Stimulated activated CD8-positive, alpha-beta memory T cell treated with anti-CD3 and anti-CD28 coated beads, Interleukin-15, amount 100 ng/mL, for 24 hours (primary cell): ENCODE data around the gene RIN2.

Experiments
- DNase-seq: peaks from one replicate; pipeline ENCODE4 v3.0.0-alpha.2; 2020; ENCODE audit warnings: low read depth

RIN2 gene, protein sequence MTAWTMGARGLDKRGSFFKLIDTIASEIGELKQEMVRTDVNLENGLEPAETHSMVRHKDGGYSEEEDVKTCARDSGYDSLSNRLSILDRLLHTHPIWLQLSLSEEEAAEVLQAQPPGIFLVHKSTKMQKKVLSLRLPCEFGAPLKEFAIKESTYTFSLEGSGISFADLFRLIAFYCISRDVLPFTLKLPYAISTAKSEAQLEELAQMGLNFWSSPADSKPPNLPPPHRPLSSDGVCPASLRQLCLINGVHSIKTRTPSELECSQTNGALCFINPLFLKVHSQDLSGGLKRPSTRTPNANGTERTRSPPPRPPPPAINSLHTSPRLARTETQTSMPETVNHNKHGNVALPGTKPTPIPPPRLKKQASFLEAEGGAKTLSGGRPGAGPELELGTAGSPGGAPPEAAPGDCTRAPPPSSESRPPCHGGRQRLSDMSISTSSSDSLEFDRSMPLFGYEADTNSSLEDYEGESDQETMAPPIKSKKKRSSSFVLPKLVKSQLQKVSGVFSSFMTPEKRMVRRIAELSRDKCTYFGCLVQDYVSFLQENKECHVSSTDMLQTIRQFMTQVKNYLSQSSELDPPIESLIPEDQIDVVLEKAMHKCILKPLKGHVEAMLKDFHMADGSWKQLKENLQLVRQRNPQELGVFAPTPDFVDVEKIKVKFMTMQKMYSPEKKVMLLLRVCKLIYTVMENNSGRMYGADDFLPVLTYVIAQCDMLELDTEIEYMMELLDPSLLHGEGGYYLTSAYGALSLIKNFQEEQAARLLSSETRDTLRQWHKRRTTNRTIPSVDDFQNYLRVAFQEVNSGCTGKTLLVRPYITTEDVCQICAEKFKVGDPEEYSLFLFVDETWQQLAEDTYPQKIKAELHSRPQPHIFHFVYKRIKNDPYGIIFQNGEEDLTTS

DNA sequence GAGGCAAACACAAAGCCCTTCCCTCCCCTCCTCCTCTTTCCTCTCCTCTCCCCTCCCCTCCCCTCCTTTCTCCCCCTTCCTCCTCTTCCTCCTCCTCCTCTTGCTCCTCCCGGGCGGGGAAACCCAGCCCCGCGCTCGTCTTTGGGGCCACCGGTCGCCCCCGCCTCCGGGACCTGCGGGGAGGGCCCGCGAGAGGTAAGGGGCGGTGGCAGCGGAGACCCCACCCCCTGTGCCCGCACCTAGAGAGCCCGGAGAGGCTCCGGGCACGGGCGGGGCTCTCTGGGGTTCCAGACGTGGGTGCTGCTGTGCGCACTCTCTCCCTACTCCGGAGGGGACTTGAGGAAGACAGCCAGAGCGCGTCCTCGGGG, at the start of gene RIN2:
Gene RIN2 (plus strand): TSS at position 126 of the 368 bp plus-strand sequence. CDS start 131,344 bp downstream, outside the sequence.
- no peak for DNase-seq

DNA sequence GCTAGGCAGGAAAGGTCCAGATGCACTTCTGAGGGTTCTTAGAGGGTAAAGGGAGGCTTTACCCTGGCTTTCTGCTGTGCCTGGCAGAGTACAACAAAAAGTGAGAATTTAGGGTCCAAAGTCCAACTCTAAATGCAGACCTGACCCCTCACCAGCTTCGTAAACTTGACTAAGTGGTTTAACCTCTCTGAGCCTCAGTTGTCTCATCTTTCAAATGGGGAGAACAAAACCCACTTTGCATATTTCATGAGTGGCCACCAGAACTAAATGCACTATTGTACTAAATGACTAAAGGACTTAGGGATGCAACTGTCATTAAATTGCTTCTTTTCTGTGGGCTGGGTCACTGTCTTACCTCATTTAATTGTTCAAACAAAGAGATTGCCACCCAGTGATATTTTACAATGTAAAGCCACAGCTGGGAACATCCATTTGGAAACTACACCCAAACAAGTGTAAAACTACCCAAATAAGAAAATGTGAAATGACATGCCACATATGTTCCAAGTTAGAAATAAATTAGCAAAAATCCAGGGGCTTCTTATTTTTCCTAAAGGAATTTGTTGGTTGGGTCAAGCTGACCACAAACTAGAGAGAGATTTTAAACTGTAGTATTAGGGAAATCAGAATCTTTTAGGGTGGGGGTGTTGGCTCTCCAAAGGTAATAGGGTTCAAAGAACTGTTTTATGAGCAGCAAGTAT, 48.3 kb upstream of the RIN2 start:
- no peak for DNase-seq

DNA sequence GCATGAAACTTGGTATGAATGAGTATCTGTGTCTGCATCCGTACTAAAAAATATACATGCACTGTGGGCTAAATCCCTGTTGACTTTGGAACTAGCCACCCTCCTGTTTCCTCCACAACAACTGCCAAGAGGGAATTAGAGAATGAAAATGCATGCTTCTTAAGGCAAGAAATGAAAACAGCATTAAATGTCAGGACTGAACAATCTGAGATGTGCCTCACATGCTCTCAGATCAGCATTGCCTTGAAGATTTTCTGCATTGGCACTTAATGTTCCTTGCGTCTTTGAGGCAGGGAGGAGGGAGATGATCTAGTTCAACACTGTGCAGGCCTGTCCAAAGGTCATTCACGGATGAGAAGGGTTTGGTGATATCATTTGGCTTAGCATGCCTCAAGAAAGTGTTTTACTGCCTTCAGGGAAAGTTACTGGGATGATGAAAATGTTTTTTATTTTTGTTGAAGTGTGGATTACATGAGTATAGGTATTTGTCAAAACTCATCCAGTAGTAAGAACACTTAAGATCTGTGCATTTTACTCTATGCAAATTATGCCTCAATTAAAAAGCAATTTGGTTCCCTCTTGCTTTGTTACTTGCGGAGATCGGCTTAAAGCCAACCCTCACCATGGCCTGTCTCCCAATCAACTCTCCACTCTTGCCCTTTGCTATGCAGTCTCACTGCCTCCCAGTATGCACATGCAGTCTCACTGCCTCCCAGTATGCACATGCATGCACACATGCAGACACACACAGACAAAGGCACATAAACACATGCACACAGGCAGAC, 47.5 kb upstream of the RIN2 start:
- DNase-seq, result no peak

DNA sequence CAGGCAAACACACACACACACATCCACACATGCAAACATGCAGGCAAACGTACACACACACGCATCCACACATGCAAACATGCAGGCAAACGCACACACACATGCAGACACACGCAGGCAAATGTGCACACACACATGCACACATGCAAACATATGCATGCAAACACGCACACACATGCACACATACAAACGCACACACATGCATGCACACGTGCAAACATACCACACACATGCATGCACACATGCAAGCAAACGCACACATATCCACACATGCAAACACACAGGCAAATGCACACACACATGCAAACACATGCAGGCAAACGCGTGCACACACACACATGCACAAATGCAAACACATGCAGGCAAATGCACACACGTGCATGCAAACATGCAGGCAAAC, 46.9 kb upstream of the RIN2 start:
- no peak for DNase-seq

DNA sequence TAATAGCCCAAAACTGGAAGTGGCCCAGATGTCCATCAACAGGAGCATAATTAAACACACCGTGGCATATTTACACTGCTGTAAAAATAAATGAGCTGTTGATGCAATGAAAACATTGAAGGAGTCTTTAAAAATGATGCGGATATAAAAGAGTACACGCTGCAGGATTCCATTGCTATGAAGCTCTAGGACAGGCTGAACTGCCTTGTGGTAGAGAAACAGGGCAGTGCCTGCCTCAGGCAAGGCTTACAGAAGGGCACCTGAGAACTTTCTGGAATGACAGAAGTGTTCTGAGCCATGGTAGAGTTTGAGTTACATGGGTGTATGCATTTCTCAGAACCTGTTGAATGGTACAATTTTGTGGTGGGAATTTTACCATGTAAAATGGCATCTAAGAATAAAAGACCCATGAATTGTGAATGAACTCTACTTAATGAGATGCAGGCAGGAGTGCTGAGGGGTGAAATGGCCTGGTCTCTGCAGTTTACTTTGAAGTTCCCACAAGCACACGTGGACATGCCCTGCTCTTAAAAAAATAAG, 45.3 kb upstream of the RIN2 start:
- no peak for DNase-seq

DNA sequence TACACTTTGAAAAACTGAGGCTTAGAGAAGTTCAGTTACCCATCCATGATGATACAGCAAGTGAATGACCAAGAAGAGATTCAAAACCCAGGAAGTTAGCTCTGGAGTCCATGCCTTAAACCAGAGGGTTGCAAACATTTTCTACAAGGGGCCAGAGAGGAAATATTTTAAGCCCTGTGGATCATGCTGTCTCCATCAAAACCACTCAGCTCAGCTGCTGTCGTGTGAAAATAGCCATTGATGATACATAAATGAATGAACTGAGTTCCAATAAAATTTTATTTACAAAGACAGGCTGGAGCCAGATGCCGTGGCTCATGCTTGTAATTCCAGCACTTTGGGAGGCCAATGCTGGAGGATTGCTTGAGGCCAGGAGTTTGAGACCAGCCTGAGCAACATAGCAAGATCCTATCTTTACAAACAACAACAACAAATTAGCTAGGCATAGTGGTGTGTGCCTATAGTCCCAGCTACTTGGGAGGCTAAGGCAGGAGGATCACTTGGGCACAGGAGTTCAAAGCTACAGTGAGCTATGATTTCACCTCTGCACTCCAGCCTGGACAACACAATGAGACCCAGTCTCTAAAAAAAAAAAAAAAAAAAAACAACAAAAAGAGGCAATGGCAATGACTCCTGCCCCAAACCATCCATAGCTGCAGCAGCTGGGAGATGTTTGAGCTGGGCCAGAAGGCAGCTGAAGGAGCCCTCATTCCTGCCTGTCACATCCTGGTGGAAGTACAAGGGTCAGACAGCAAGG, 44.1 kb upstream of the RIN2 start:
- no peak for DNase-seq

DNA sequence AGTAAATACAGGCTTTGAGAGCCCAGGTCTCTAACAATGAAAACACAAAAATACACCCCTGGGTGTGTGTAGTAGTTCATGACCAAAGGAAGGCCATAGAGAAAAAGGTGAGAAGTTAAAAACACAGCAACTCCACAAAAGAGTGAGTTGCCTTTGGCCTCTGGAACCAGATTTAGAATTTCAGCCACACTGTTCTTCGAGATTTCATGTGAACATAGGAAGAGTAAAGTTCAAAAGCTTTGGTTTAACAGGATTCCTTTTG, 43.5 kb upstream of the RIN2 start:
- no peak for DNase-seq

DNA sequence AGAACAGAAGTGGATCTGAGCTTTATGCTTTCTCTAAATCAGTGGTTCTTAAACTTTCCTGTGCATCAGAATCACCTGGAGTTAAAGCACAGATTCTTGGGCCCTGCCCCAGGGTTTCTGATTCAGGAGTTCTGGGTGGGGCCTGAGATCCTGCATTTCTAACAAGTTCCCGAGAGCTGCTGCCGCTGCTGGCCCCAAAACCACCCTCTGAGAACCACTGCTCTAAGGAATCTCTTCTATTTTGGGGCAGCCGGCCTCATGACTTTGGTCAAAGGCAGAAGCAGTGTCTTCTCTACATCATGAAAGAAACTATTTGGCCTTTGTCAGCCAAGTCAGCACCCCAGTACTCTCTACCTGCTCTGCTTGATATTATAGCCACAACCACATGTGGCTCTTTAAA, 42.1 kb upstream of the RIN2 start:
- DNase-seq, result no peak

DNA sequence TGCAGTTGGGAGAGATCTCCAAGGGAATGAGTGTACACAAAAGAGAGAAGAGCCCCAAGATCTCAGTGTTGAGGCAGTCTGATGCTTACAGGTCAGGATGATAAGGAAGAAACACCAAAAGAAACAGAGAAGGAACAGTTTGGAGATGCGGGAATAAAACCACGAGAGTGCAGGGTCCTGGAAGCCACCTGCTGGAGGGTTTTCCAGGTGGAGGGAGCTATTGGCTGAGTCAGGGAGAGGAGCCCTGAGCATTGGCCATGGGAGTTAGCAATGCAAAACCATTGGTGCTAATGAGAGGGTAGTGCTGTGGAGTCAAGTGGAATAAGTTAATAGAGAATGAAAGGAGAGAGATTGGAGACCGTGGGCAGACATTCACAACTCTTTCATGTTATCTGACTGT, 39.2 kb upstream of the RIN2 start:
- no peak for DNase-seq

DNA sequence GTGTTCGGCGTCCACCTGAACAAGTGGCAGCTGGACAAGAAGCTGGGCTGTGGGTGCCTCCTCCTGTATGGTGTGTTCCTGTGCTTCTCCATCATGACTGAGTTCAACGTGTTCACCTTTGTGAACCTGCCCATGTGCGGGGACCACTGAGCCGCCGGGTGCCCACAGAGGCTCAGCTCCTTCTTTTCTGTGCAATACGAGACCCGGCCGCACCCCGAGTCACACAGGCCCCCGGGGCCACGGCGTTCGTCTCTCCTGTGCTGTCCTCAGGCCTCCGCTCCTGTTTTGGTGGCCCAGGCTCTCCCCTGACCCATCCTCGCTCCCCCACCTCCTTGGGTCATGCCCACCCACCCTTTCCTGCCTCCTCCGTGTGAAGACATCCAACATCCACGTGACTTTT, 37.1 kb upstream of the RIN2 start:
- DNase-seq, result no peak

DNA sequence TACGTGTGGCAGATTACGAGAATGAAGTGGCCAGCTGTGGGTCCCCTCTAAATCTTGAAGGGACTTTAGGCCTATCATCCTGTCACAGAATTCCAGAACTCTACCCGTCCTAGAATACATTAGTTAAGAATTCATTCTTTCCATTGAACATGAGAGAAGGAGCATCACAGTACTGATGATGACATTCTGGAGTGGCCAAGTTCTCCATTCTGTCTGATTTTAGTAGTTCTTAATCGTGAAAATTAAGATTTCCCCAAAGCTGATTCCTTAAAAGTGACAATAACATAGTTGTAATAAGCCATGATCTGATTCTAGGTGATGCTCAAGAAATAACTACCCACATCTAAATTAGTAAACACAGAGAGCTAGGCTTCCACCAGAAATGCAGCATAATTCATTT, 35.0 kb upstream of the RIN2 start:
- no peak for DNase-seq

DNA sequence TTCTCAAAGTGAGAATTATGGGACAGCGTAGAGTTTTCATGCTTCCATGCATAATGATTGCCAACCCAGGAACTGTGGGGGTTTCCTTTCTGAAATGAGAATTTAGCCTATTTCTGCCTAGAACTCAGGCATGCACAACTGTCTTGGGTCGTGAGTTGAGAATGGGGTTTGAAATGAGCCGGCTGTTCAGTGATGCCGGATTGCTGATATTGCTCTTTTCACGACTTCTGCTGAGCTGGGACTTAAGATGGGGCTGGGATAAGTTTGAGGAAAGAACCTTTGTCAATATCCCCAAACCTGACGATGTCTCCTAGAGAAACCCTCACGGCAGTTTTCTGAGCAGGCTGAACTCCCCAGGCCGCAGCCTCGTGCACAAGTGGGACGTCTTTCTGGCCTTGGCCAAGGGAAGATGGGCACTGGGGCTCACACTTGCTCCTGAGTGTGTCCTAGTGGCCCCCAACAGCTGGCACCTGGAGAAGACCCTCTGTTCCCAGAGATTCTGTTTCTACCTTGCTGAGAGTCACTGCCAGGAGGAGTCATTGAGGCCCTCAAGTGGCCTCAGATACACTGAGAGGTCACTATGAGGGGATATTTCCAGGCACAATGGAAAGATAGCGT, 34.1 kb upstream of the RIN2 start:
- no peak for DNase-seq

DNA sequence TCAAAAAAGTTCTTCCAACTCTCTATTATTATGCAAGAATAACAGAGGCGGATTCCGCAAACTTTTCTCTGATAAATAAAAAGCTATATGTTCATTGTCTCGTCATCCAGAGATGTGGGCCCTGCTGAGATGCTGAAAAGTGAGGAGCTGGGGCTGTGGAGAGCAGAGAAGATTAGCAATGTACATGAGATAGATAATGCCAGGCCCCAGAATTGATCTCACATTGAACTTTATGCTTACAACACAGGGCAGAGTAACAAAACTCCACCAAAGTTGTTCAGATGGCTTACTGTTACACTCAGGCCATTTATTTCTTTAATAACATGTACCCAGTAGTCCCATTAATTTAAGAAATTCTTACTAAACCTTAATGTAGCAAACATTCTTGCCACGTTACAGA, 32.7 kb upstream of the RIN2 start:
- no peak for DNase-seq

DNA sequence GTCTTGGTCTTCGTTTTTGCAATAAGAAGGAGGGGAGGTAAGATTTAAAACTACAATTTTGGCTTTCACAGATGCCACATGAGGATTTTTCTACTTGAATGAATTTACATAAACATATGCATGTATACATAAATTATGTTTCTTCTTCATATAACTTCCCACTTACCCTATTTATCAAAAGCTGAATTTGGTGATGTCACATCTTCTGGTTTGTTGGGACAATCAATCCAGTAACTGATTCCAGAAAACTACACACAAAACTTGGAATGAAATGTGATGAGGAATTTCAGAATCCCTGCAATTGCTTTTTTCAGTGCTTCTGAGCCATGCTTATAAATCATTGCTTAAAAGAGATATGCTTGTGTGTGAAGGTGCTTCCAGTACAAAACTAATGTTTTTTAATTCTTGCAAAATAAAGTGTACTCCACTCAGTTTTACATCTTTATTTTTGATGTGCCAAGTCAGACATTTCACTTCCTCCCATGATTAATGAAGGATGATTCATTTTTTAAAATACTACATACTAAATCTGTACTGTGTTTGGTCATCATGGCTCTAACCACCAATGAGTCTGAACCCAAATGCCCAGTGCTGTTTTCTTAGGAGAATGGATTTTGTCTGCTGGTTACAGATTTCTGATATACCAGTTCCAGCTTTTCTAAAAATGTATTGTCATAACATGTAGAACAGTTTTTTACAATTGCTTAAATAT, 32.1 kb upstream of the RIN2 start:
- no peak for DNase-seq

DNA sequence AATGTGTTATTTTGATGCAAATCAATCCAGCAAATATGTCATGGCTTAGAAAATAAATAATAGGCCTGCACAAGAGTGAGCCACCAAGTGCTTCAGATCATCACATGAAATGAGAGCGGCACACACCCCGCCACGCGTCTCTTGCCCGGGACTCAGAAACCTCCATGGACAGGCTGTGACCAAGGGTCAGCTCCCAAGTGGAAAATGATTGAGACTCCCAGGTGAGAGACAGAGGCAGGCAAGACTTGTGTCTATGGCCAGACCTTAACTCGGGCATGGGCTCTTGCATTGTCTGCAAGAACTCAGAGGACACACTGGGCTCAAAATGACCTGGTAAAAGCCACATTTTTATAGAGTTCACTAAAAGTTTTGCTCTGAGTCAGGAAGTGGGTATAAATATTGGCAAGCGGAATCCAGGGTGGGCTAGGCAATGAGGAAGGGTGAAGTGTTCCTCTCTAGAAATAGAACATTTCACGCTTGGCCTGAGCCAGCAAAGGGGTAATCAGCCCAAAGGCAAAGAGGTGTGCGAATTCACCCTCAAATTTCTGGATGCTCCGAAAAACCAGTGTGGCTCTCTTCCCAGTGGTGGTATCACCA, 30.7 kb upstream of the RIN2 start:
- no peak for DNase-seq

DNA sequence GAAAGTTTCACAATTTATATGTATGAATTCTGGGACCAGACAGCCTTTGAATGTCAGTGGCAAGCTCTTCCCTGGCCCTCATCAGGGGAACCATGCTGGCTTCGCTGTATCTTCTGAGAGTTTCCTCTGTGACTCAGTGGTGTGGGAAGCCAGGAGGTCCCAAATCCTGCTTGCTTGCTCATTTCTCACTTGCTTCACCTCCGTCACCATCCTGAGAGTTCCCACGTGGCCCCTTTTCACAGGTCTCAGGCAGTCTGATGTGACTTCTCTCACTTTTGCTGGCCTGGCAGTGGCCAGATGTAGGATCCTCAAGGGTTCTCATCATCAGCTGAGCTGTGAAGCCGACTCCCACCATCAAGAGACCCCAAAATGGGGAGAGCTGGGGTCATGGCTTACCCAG, 28.4 kb upstream of the RIN2 start:
- DNase-seq, result no peak

DNA sequence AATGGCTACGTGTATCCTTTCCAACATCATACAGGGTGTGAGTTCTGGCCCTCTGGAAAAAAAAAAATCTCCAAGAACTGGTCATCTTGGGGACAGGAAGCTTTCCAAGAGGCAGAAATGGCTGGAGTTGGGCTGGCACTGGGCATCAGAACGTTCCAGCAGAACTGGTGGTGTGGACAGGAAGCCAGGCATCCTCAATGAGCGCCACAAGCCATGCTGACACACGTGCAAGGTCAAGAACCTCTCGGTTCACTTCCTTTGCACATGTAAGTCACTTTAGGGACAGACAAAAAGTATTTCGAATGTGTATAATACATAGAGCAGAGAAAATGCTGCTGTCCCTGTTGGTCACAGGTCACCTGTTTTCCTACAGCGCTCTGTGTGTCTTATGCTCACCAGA, 27.4 kb upstream of the RIN2 start:
- DNase-seq, result no peak

DNA sequence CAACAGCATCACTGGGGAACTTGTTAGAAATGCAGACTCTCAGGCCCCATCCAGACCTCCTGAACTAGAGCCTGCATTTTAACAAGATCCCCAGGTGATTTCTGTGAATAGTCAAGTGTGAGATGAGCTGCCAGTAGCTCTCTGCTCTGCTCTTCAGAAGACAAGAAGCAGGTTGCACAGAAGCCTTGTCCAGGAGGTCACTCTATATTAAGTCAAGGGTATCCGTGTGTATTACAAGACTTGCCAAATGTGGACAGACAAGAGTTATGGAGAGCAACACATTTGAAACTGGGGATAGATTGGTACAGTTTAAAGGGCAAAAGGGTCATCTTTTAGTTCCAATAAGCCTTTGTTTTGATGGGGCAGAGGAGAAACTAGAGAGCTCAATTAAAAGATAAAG, 23.2 kb upstream of the RIN2 start:
- no peak for DNase-seq

DNA sequence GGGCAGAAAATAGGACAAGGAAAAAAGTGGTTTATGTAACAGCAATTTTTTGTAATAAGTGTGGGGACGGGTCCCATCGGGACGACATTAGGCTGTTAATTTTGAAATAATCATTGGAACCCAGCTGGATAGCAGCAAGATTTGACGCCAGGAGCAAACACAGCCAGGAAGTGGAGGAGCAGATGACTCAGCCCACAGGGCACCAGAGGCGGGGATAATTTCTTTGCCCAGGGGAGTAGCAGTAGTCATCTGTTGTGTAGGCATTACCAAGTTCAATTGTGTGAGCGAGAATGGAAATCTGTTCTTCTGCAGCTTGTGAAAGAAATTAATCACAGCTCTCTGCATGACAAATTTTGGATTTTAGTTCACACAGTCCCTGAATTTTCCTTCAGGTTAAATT, 22.6 kb upstream of the RIN2 start:
- no peak for DNase-seq

DNA sequence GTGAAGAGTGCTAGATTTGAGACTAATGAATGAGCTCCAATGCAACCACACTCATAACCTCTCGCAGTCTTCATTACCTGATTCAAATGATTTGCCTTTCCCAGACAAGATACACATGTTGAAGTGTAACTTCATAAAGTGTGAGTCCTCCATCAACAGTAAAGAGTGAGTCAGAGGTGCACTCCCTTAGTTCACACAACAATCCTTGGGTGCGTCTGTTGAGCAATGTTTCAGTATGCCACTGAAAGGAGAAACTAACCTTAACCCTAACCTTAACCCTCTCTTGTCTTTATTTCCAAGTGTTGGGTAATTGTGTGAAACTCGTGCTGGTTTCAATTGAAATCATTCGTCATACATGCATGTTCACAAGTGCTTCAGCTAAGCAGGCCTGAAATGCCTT, 21.0 kb upstream of the RIN2 start:
- DNase-seq, result no peak
